ENCODE measurements around the gene TMPRSS12.
"Not testable (repeated sequence)": the region's sequence is repeated elsewhere in the genome, so short reads cannot be mapped to it uniquely, and the experiment has no call there.

The TMPRSS12 gene

GRCh38 chr12:50927356-50927755 is 84.6 kb downstream of the TMPRSS12 start:
- no peak for DNase-seq

GRCh38 chr12:50927766-50928224 is 85.1 kb downstream of the TMPRSS12 start:
- no peak for DNase-seq

- DNase-seq: no peak
Observed at GRCh38 chr12:50928392-50928791, 85.7 kb downstream of the TMPRSS12 start.

- DNase-seq: no peak
Observed at GRCh38 chr12:50929831-50930230, 87.1 kb downstream of the TMPRSS12 start.

- not testable (repeated sequence) for DNase-seq
Observed at GRCh38 chr12:50930477-50930876, 87.8 kb downstream of the TMPRSS12 start.

GRCh38 chr12:50932787-50933280 is 90.1 kb downstream of the TMPRSS12 start:
- DNase-seq: no peak

GRCh38 chr12:50933459-50934124 is 90.9 kb downstream of the TMPRSS12 start:
- DNase-seq: no peak

GRCh38 chr12:50934371-50934851 is 91.7 kb downstream of the TMPRSS12 start:
- DNase-seq: no peak

- DNase-seq: no peak
Observed at GRCh38 chr12:50934981-50935807, 92.5 kb downstream of the TMPRSS12 start.

GRCh38 chr12:50936821-50937530 is 94.2 kb downstream of the TMPRSS12 start:
- DNase-seq: no peak

Measured in CD4-positive, alpha-beta T cell treated with Interleukin-6 for 4 hours (primary cell).